HepG2 (cell line): ENCODE results near the gene ACTR1A.

Experiments
- E2F1 ChIP-seq: sonication (generic); formaldehyde crosslinking; IDR thresholded peaks from 2 replicates; pipeline ENCODE4 v1.5.0; 2020; ENCODE audit warnings: missing genetic modification reagents
- NFATC3 ChIP-seq: sonication (generic); formaldehyde crosslinking; IDR thresholded peaks from 2 replicates; pipeline ENCODE4 v1.5.1; 2020; ENCODE audit warnings: mild to moderate bottlenecking, missing genetic modification reagents
- RFXANK ChIP-seq: IDR thresholded peaks from 2 replicates; pipeline ENCODE4 v1.6.1; 2016
- STAG1 ChIP-seq: sonication (generic); formaldehyde crosslinking; IDR thresholded peaks from 2 replicates; pipeline ENCODE4 v1.4.0; 2020; ENCODE audit warnings: missing genetic modification reagents
- ZNF768 ChIP-seq: sonication (generic); formaldehyde crosslinking; IDR thresholded peaks from 2 replicates; pipeline ENCODE4 v1.4.0; 2020; ENCODE audit warnings: missing genetic modification reagents

- TF ChIP-seq ZNF768 (no peak), RFXANK (CRISPR knock-in tag) (no peak), NFATC3 (CRISPR knock-in tag) (no peak), STAG1 (CRISPR knock-in tag) (no peak), E2F1 (CRISPR knock-in tag) (no peak)
Observed at GRCh38 chr10:102497545-102497944, 5.0 kb downstream of the ACTR1A start.
